CD4-positive, alpha-beta T cell (primary cell): ENCODE results near the gene CCDC28A. TPM values are rescaled to one million over a fixed set of nuclear protein-coding genes. Genes with fewer than 3 reads are reported as not detected.

Experiments
- ATAC-seq: fragments of 200-7000 bp; cut with Tn5 transposase; one replicate; pipeline ENCODE4 v1.10.0; 2022; ENCODE audit warnings: mild to moderate bottlenecking; ENCODE audit not compliant: poor library complexity
- CTCF ChIA-PET: fragments of 350-600 bp; sonication (Branson Sonifier 250); formaldehyde crosslinking; loops from one replicate; lab custom pipeline; 2021; ENCODE audit warnings: antibody characterized with exemption, inconsistent platforms; lab: Charles Lee
- POLR2A ChIA-PET: fragments of 350-600 bp; sonication (Branson Sonifier 250); formaldehyde crosslinking; loops from one replicate; lab custom pipeline; 2021; ENCODE audit warnings: antibody characterized with exemption, inconsistent platforms; lab: Charles Lee
- DNase-seq, 14 experiments: peaks; one replicate each; pipeline ENCODE4 v3.0.0-alpha.2; 2013 to 2020; ENCODE audit warnings: mixed read lengths in 2 of 14
- H3K27ac ChIP-seq, 2 donors: one replicate each; pipeline versions ENCODE4 v1.5.1 to v1.7.0; 2013; ENCODE audit warnings: low read length in 2 of 2, low read depth in 1 of 2, mild to moderate bottlenecking in 1 of 2
- H3K27me3 ChIP-seq, 2 experiments: 1 replicate in 1 of 2; 2 replicates in 1 of 2; pipeline versions ENCODE4 v1.6.1 to v1.7.0; 2013; ENCODE audit warnings: low read length in 2 of 2, control low read depth in 1 of 2, mild to moderate bottlenecking in 1 of 2, moderate library complexity in 1 of 2; ENCODE audit not compliant: insufficient read depth in 2 of 2, control insufficient read depth in 1 of 2
- H3K36me3 ChIP-seq: one replicate; pipeline ENCODE4 v1.6.1; 2013; ENCODE audit warnings: low read length, control low read depth; ENCODE audit not compliant: insufficient read depth
- H3K4me1 ChIP-seq: one replicate; pipeline ENCODE4 v1.6.1; 2013; ENCODE audit warnings: low read length, control low read depth; ENCODE audit not compliant: insufficient read depth
- H3K4me3 ChIP-seq: one replicate; pipeline ENCODE4 v1.5.1; 2013; ENCODE audit warnings: mild to moderate bottlenecking, low read length, moderate library complexity
- H3K9me3 ChIP-seq, 2 experiments: 1 replicate in 1 of 2; 2 replicates in 1 of 2; pipeline versions ENCODE4 v1.6.1 to v1.7.0; 2013; ENCODE audit warnings: low read length in 2 of 2, mild to moderate bottlenecking in 2 of 2, control low read depth in 1 of 2, moderate library complexity in 1 of 2; ENCODE audit not compliant: control insufficient read depth in 1 of 2, insufficient read depth in 1 of 2
- H3K27ac Mint-ChIP-seq: one replicate; pipeline ENCODE4 v1.8.0; 2020; ENCODE audit warnings: mixed read lengths
- H3K27me3 Mint-ChIP-seq: one replicate; pipeline ENCODE4 v1.8.0; 2021; ENCODE audit warnings: mixed read lengths
- H3K36me3 Mint-ChIP-seq: one replicate; pipeline ENCODE4 v1.8.0; 2021; ENCODE audit warnings: low read depth, mixed read lengths
- H3K4me1 Mint-ChIP-seq: one replicate; pipeline ENCODE4 v1.8.0; 2021; ENCODE audit warnings: low read depth, mixed read lengths
- H3K4me3 Mint-ChIP-seq: one replicate; pipeline ENCODE4 v1.8.0; 2020; ENCODE audit warnings: mild to moderate bottlenecking, mixed read lengths
- H3K9me3 Mint-ChIP-seq: one replicate; pipeline ENCODE4 v1.8.0; 2020; ENCODE audit warnings: mixed read lengths
- intact Hi-C, 2 experiments: fragments of 100-400 bp; cut with DNase I in 1 of 2; cut with micrococcal nuclease in 1 of 2; formaldehyde crosslinking; loops; one replicate each; pipeline versions ENCODE4 v1.15.1 to v1.9.0; 2023 to 2025; cut with DNase I, micrococcal nuclease
- total RNA-seq, 174 experiments: library from RNA in 2 of 174; stranded (reverse) in 2 of 174; gene quantifications; one replicate each; pipeline ENCODE4 v1.2.3 and lab custom pipeline; 2021 to 2026
- TF ChIP-seq, protein P1 (sequence below): fragments of 200-600 bp; IDR thresholded peaks from one replicate; pipeline ENCODE4 v1.8.0; 2022; ENCODE audit warnings: antibody characterized with exemption, mild to moderate bottlenecking

The CCDC28A gene
- total RNA-seq, 2 experiments from 2014 or later: 36.9 to 37.2 TPM

- POLR2A ChIA-PET: no interaction called here
- no peak for DNase-seq
- H3K4me1 Mint-ChIP-seq: no peaks in the 10 kb centered on the region
Measured at GRCh38 chr6:138833816-138834539, 60.4 kb downstream of the CCDC28A start.

DNA sequence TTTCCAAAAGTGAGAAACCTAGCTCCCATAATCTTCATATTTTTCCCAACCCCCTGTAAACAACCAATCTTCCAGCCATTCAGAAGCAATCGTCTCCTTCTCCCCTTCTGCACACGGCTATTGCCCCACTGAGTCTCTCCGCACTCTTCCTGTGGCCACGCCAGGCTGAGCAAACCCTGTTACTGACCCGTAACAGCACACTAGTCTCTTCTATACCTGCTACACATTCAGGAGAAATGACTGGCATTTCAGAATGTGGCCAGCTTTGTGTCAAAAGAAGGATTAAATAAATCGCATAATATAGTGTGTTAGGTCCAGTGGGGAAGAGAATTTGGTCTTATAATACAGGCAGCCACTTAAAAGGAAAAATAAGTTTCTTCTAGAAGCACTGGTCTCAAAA lies 63.7 kb downstream of the CCDC28A start:
- POLR2A ChIA-PET: no interaction called here
- H3K27me3 ChIP-seq: no peaks in the 10 kb centered on the region
- H3K27ac ChIP-seq: no peak overlapping the region
- H3K9me3 Mint-ChIP-seq: peaks cover 3% of the 10 kb centered on the region
- H3K9me3 ChIP-seq: no peaks in the 10 kb centered on the region
- CTCF ChIA-PET: interaction anchor here (1.1 kb wide), 1 partner anchor 12 kb away, joined by 3 read pairs; no protein-coding TSS in a partner anchor
- no peak overlapping the region for H3K4me3 Mint-ChIP-seq
- no peaks in the 10 kb centered on the region for H3K4me1 ChIP-seq
- no peaks in the 10 kb centered on the region for H3K36me3 ChIP-seq
- DNase-seq: no peak
- no peaks in the 10 kb centered on the region for H3K36me3 Mint-ChIP-seq
- H3K27me3 Mint-ChIP-seq: no peaks in the 10 kb centered on the region
- intact Hi-C loops: no loop called here
- H3K27ac Mint-ChIP-seq: no peak overlapping the region
- H3K4me3 ChIP-seq: no peak overlapping the region
- H3K4me1 Mint-ChIP-seq: no peaks in the 10 kb centered on the region
- no peak for ATAC-seq
- TF ChIP-seq, protein P1, sequence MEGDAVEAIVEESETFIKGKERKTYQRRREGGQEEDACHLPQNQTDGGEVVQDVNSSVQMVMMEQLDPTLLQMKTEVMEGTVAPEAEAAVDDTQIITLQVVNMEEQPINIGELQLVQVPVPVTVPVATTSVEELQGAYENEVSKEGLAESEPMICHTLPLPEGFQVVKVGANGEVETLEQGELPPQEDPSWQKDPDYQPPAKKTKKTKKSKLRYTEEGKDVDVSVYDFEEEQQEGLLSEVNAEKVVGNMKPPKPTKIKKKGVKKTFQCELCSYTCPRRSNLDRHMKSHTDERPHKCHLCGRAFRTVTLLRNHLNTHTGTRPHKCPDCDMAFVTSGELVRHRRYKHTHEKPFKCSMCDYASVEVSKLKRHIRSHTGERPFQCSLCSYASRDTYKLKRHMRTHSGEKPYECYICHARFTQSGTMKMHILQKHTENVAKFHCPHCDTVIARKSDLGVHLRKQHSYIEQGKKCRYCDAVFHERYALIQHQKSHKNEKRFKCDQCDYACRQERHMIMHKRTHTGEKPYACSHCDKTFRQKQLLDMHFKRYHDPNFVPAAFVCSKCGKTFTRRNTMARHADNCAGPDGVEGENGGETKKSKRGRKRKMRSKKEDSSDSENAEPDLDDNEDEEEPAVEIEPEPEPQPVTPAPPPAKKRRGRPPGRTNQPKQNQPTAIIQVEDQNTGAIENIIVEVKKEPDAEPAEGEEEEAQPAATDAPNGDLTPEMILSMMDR: no peak

More at GRCh38 chr6:138833816-138834539, 60.4 kb downstream of the CCDC28A start:
- Histone ChIP-seq H3K4me3 (no peak overlapping the region), H3K27ac (no peak overlapping the region), H3K27me3 (no peaks in the 10 kb centered on the region), H3K9me3 (no peaks in the 10 kb centered on the region), H3K36me3 (no peaks in the 10 kb centered on the region), H3K4me1 (no peaks in the 10 kb centered on the region)
- CTCF ChIA-PET: no interaction called here
- Mint-ChIP-seq H3K36me3 (no peaks in the 10 kb centered on the region), H3K9me3 (no peaks in the 10 kb centered on the region), H3K4me3 (no peak overlapping the region), H3K27me3 (no peaks in the 10 kb centered on the region), H3K27ac (no peak overlapping the region)
- TF ChIP-seq, protein P1: no peak
- ATAC-seq: no peak
- intact Hi-C loops: no loop called here

Other genes with a start within 250 kb of the CCDC28A start
- gene ECT2L, start 22.3 kb downstream of the CCDC28A start, total RNA-seq: not detected
- 10 to 100 TPM; 54.0 to 56.6 TPM for gene REPS1, start 214.5 kb downstream of the CCDC28A start, total RNA-seq